Stimulated activated CD4-positive, alpha-beta T cell treated with anti-CD3 and anti-CD28 coated beads, Interleukin-2, amount 100 ng/mL, for 24 hours (primary cell): ENCODE data around the gene CNTNAP5.

Experiments
- DNase-seq, 2 donors: peaks; one replicate each; pipeline ENCODE4 v3.0.0-alpha.2; 2020

The CNTNAP5 gene

GRCh38 chr2:124740636-124741035, 715.5 kb downstream of the CNTNAP5 start:
- no peak for DNase-seq

GRCh38 chr2:124753842-124754241, 728.8 kb downstream of the CNTNAP5 start:
- DNase-seq = no peak

DNA sequence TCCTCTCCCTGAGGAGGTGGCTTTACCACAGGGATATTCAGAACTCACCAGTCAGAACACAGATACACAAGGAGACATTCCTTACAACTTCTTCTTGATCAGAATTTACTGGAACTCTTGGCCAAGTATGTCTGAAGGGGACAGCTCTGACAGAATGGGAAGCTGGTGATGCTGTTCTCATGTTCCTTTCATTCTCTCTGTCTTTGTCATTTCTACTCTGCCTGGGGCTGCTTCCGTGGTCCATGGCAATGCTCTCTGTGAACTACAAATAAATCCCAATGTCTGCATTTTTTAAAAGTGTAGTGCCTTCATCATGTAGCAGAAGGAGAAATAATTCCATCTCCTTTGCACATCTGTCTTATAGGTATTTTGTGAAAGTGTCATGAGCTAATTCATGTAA, 730.3 kb downstream of the CNTNAP5 start:
- no peak for DNase-seq

DNA sequence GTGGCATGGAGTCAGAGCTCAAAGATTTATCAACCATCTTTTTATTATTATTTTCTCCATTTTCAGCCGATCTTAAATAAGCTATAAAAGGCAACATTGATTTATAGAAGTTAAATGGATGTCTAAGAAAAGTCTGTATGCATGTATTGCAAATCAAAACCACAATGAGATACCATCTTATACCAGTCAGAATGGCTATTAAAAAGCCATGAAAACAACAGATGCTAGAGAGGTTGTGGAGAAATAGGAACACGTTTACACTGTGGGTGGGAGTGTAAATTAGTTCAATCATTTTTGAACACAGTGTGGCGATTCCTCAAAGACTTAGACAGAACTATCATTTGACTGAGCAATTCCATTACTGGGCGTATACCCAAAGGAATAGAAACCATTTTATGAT, 731.0 kb downstream of the CNTNAP5 start:
- DNase-seq = no peak

- no peak for DNase-seq
Measured at GRCh38 chr2:124762388-124762787, 737.3 kb downstream of the CNTNAP5 start.

GRCh38 chr2:124763611-124764010, 738.5 kb downstream of the CNTNAP5 start:
- no peak for DNase-seq

GRCh38 chr2:124774781-124775180, 749.7 kb downstream of the CNTNAP5 start:
- no peak for DNase-seq

DNA sequence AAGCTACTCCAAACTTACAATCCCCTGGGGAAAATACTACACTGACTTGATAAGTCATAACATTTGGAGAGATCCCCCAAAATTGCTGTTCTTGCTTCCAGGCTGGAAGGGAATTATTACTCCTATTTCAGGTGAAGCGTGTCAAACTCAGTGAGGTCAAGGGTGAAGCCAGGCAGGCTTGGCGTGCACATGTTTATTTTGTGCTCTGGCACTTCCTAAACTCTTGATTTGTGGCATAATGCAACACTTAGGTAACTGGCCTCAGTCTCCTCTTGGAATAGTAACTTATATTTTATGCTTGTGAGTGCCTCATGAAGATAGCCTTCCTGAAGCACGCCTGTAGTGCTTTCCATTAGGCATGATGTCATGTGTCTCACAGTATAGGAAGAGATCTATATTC, 751.2 kb downstream of the CNTNAP5 start:
- DNase-seq = no peak

GRCh38 chr2:124778076-124778475, 753.0 kb downstream of the CNTNAP5 start:
- no peak for DNase-seq

- no peak for DNase-seq
Measured at GRCh38 chr2:124796647-124797046, 771.6 kb downstream of the CNTNAP5 start.

DNA sequence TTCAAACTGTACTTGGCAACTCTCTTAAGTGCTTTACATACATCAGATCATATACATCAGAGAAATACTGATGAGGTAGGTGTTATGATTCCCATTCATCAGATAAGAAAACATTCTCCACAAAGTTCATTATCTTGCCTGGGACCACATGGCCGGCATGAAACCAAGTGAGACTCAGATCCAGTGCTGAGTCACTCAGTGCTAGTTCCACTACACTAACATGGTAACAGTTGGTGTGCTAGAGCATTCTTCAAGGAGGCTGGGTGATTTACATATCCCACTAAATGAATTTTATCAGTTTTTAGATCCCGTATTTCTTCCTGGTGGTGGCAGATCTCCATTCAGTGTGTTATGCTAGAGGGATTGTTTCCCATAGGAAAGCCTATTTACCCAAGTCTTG, 772.0 kb downstream of the CNTNAP5 start:
- no peak for DNase-seq

- no peak for DNase-seq
Measured at GRCh38 chr2:124798551-124798950, 773.5 kb downstream of the CNTNAP5 start.

GRCh38 chr2:124804014-124804940, 779.2 kb downstream of the CNTNAP5 start:
- no peak for DNase-seq

DNA sequence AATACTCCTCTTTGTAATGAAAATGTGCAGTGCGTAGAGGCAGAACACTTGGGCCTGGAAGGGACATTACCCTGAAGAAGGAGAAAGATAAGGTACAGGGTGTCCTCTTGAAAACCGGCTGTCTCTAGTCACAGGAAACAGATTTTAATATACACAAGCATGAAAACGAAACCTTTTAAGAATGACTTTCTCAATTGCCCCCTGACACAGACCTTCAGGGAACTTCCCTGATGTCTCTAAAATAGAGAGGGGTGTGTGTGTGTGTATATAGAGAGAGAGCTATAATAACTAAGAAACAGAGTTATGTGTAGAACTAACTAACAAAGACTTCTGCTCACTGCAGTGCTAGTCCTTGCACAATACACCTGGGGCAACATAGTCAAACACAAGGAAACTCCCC, 780.0 kb downstream of the CNTNAP5 start:
- no peak for DNase-seq

GRCh38 chr2:124810132-124810531, 785.0 kb downstream of the CNTNAP5 start:
- DNase-seq = no peak

- DNase-seq = no peak
Measured at GRCh38 chr2:124814968-124815745, 790.1 kb downstream of the CNTNAP5 start.

GRCh38 chr2:124816007-124816406, 790.9 kb downstream of the CNTNAP5 start:
- no peak for DNase-seq

- no peak for DNase-seq
Measured at GRCh38 chr2:124822516-124822915, 797.4 kb downstream of the CNTNAP5 start.

- DNase-seq = no peak
Measured at GRCh38 chr2:124824441-124824840, 799.4 kb downstream of the CNTNAP5 start.

GRCh38 chr2:124832521-124832920, 807.4 kb downstream of the CNTNAP5 start:
- DNase-seq = no peak

DNA sequence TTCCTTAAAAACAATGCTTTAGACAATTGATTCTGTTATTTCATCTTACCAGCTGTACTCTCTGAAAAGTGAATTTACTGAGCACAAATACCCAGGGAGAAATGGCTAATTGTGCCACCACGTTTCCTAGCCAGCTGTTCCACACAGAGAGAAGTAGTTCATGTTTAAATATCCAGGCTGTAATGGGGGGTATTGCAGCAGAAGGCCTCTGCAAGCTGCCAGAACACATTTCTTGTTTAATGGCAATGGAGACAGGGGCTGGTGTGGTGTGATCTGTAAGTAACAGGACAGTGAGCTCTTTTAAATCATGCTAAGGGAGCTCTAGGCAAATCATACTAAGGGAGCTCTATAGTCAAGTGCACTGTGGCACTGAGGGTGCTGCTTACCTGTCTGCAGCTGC, 809.2 kb downstream of the CNTNAP5 start:
- no peak for DNase-seq

GRCh38 chr2:124835331-124835730, 810.2 kb downstream of the CNTNAP5 start:
- no peak for DNase-seq

GRCh38 chr2:124836416-124836815, 811.3 kb downstream of the CNTNAP5 start:
- DNase-seq = no peak

DNA sequence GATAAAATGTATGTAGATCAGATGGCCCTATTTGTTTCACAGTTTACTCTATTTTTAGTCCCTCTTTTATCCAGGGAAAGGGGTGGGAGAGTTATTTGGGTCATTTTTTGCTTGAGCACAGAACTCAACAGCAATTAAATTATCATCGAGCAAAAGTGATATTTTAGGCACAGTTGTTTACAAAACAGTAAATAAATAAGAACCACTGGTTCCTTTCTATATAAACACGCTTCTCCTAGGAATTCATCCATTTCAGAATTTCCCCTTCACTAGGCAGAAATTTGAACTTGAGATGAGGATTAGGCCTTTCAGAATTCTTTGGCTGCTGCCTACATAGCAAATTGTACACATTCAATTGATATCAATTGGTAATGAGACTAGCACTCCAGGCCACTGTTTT, 812.4 kb downstream of the CNTNAP5 start:
- no peak for DNase-seq
